Effector CD8-positive, alpha-beta T cell (primary cell): ENCODE measurements around the gene ARHGAP42.

Experiments
- DNase-seq: peaks from one replicate; lab custom pipeline; 2025; lab: John Stamatoyannopoulos, UW

ARHGAP42 gene

DNA sequence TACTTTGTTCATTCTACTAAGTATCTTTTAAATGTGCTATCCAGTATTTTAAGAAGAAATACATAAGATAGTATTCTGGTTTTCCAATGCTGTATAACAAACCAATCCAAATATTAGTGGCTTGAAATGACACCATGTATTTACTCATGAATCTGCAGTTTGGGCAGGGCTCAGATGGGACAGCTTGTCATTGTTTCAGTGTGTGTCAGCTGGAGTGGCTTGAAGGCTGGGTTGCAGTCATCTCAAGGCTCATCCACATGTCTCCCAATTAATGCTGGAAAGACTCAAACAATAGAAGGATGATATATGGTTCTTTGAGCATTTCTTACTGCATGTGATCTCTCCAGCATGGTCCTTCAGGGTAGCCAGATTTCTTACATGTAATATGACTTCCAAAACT lies 146.2 kb downstream of the ARHGAP42 start:
- no peak for DNase-seq

DNA sequence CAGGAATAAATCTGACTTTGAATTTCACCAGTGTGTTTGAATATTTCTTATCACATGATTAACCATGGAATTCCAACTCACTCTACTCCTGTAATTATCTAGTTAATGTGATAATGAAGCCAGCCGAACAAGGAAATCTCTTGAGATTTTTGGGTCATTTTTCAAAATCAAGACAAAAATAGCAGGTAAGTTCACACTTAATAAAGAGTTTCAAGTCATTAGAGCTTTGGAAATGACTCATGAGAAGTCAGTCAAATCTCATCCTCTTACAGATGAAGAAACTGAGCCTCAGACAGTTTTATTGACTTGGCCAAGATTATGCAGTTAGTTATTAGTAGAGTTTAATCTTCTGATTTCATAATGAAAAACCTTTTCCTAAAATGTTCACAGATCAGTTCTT lies 148.8 kb downstream of the ARHGAP42 start:
- no peak for DNase-seq

DNA sequence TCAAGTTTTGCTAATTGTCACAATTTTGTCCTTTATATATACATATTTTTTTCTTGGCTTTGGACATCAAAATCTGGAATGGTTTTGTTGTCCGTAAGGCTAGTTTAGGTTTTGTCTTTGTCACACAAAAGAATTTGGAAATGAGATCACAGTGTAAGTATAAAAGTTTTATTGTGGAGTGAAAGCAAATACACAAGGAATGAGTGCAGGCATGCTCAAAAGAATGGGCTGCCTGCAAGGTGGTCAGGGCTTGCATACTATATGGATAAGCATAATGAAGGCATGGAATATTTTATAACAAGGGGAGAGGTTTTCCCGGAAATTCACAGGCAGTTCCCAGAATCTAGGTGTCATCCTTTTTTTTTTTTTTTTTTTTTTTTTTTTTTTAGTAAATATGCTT lies 150.2 kb downstream of the ARHGAP42 start:
- no peak for DNase-seq

DNA sequence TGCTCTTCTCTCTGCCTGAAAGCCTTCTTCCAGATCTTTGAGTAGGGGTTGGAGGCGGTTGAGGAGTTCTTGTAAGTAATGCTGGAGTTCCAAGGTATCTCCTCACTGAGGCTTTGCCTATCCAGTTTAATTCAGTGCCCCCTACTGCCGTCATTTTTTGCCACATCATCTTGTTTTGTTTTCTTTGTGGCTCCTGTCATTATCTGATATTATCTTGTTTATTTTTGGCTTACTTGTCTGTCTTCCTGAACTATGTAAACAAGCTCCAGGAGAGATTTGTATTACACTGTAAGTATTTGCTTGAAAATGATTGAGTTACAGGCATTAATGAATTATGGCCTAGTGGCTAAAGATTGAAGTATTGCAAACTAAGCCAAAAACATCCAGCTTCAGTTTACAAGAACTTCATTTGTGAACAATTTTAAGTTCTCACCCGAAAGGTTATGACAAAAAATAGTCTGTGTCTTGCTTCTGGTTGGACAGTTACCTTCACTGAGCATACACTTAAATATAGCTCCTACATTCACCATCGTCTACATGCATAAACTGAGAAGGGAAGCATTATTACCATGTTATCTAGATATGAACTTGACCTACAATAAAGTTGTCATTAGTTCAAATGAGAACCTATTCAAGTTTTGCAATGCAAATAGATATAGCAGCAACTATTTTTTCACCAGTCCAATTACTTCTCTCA lies 154.8 kb downstream of the ARHGAP42 start:
- no peak for DNase-seq

DNA sequence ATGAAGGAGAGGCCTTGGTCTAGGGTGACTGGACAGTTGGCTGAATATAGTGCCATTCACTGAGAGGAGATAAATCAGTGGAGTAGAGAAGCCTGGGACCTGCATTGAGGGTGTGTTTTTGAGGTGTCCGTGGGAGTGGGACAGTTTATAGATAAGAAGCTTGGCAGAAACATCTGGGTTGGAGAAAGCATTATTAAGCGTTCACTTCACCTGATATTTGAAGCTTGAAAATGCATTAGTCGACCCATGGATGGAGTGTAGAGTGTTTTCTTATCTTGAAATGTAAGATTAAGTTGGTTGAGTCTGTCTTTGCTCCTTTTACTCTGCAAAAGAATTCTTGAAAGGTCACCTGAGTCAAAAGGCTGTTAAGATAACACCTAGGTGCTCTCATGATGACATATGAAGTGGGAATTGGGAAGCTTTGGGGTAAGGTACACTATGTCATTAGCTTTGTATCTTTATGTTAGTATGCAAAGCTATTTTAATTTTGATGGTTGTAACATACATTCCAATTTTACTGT lies 160.7 kb downstream of the ARHGAP42 start:
- DNase-seq: no peak

DNA sequence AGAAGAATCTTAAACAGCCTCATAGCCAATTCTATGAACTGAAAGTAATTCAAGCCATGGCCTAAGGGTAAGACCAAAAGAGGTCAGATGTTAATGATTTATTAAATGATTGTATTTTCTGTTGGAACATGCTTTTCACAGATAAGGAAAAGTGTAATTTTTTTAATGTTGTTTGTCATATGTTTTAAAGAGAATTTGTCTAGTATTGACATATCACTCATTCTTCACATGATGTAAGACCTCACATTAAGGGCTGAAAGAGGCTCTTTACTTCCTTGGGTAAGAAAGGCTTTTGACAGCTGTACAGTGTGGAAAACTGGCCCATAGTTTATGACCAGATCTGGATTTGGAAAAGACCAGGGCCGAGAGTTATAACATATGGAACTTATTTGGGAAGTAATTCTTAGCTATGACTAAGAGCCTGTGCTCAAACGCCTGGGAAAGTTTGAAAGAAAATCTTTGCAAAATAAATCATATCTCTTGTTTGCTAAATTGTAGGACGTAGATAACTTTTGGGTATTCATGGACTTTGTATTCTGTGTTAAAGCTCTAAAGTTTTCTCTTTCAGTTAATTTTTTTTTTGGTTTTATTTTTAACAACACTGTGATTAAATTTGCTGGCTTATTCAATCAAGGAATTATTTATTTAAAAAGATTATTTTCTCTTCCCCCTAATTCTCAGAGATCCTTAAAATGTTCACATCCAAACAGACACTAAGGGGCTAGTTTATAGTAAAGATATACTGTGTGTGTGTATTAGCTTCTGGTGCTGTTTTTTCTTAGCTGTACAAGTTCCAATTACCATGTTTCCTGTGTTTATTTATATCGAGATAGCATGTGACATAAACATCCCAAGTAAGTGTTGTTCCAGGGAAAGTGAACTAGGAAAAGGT lies 162.2 kb downstream of the ARHGAP42 start:
- DNase-seq: no peak

DNA sequence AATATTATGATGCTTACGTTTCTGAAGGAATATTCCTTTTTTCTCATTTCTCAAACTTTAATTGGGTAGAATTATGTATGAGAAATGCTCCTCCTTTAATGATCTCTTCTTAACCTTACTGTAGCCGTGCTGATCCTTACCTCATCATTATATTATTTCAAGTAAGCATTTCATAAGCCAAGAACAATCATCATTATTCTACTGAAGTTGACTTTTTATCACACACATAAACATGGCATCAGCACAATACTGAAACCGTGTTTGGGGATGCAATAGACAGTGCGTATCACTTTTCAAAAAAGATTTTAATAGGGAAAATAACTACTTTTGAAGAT lies 162.8 kb downstream of the ARHGAP42 start:
- no peak for DNase-seq

DNA sequence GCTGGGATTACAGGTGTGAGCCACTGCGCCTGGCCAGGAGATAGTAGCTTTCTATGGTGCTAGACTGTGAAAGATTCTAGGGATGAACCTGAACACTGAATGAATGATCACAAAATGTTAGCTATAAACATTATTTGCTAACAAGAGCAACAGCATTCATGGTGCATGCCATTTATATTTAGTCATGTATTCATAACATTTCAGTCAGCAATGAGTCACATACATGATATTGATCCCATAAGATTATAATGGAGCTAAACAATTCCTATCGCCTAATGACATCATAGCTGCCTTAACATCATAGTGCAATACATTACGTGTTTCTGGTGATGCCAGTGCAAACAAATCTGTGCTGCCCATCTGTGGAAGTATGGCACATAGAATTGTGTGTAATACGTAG lies 164.1 kb downstream of the ARHGAP42 start:
- no peak for DNase-seq

DNA sequence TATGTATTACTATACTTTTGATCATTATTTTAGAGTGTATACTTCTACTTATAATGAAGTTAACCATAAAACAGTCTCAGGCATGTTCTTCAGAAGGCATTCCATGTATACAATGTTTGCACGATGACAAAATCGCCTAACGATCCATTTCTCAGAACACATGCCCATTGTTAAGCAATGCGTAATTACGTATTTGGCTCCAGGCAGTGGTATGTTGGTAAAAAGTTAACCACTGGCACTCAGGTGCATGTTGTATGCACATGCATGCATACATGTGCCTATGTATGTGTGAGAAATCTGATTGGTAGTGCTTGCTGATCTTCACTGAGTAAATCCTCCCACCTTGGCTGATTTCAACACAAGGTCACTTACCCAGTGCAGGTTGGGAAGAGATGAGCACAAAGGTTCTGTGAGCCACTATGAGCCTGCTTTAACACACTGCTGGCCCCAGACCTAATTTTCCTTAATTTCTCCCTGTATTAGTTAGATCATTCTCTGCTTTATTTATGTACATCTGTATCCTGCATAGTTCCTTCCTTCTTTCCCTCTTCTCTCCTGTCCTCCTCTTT lies 164.6 kb downstream of the ARHGAP42 start:
- no peak for DNase-seq

DNA sequence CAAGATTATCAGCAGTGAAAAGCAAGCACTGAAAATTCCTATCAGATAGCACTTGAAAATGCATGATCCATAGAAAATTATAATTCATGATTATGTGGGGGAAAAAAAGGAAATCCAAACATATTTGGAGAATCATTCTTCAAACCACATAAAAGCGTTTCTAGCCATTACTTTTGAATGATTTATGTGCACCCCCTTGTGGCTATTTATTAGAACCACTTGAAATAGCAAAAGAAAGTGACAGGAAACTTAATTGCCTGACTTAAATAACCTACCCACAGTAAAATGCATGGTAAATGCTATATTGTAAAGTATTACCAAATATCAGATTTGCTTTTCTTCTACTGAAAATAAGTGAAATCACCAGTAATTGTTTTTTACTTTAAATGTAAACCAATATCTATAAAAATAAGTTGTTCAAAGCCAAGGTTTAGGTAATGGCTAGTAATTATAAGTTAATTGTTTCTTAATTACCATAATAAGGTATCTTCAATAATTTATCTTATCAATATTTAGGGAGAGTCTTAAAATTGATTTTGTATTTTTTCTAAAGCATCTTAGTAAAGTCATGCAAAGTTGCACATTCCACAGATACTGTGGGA lies 168.5 kb downstream of the ARHGAP42 start:
- DNase-seq: no peak

DNA sequence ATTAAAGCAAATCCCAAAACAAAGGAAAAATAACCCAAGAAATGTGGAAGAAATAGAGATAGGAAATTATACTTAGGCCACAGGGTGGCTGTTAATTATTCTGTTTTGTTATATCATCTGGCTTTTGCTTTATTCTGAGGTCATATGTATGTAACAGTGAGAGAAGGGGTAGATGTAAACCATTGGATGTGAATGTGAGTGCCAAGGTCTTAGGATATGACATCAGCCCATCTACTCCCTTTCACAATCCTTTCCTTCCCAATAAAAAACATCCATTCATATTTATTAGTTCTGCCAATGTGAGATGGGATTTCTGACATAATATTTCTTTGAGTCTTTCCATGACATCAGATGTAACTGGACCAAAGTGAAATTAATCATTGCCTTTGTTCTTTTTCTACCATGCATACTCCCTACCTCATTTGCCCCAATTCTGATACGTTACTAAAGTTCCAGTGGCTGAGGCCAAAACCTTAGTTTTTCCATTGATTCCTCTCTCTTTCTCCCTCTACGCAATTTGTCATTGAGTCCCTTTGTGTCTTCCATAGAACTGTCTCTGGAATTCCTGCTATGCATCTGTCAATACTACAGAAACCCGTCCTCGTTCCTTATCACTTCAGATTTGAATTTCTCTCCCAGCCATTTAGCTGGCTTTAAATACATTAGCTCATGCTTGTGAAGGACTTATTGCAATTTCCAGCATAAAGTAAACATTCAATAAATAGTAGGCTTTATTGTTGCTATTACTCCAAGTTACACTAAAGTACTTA lies 170.3 kb downstream of the ARHGAP42 start:
- no peak for DNase-seq

DNA sequence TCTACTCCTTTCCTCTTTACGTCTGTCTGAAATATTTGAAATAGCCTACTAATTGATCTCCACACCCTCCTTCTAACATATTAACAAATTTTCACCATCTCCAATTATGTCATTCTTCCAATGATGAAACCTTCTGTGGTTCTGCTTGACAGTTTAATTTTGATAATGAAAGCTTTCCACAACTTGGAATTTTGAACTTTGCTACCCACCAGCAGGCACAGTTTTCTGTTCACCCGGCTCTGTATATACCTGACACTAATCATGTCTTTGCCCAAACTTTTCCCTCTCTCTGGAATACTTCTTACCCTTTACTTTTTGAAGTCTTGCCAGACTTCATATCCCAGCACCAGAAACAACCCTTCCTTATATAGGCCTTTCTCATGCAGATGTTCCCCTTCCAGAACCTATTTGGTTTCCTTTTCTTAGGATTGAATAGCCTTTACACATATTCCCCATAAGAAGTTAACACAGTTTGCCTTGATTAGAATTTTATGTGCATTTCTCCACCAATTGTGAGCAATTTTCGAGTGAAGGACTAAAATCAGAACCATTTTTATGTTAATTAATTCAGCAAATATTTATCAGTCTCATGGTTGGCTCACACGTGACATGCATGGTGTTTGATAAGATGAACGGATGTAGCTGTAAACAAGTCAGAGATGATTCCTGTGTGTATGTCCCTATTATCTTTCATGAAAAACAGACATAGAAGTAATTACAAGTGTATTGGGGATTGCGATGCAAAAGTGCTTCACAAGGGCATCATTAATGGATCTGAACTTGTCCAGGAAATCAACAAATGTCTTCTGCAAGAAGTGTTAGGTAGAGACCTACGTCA lies 173.4 kb downstream of the ARHGAP42 start:
- no peak for DNase-seq

DNA sequence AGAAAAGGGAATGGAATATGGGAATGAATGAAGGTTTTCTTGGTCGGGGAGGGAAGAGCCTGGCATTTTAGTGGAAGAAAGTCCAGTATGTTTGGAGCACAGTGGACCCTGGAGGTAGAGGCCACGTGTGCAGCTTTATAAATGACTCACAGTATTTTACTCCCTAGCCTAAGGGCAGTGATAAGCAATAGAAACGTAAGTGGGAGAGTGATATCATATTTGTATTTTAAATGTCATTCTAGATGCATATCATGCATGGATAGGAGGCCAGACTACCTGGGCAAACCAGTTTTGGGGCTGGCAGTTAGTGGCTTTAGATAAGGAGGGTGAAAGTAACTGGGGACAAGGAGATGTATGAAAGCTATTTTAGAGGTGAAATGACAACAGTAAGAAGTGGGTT lies 174.1 kb downstream of the ARHGAP42 start:
- no peak for DNase-seq

DNA sequence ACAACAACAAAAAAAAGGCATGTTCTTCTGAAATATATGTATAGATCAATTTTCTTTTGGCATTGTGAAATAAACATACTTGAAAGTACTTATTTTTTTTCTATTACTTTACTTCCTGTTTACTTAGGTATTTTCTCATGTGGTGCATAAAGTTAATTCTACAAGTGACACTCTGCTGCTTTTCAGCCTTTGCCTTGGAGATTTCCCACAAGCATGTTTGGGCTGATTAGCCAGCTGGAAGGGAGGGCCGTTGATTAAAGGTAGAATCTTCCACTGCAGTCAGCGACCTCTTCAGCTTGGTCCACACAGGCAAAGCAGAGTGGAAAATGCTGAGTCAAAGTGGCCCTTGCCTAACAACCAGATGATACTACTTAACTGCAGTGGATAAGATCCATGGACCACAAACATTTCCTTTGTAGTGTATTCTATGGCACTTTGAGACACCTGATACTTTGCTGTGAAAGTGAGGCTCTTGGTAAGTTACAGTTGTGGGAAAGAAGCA lies 176.0 kb downstream of the ARHGAP42 start:
- DNase-seq: no peak

DNA sequence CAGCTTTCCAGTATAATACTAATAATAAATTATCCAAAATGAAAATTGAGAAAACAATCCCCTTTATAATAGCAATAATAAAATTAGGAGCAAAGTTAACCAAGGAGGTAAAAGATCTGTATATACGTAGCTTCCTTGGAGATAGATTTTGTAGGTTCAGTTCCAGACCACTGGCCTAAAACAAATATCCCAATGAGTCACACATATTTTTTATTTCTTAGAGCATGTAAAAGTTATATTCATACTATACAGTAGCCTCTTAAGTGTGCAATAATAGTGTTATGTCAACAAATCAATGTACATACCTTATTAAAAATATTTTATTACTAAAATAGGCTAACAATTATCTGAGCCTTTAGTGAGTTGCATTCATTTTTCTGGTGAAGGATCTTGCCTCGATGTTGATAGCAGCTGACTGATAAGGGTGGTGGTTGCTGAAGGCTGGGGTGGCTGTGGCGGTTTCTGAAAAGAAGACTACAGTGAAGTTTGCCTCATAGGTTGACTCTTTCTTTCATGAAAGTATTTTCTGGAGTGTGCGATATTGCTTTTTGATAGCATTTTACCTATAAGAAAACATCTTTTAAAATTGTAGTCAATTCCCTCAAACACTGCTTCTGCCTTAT lies 178.5 kb downstream of the ARHGAP42 start:
- no peak for DNase-seq

DNA sequence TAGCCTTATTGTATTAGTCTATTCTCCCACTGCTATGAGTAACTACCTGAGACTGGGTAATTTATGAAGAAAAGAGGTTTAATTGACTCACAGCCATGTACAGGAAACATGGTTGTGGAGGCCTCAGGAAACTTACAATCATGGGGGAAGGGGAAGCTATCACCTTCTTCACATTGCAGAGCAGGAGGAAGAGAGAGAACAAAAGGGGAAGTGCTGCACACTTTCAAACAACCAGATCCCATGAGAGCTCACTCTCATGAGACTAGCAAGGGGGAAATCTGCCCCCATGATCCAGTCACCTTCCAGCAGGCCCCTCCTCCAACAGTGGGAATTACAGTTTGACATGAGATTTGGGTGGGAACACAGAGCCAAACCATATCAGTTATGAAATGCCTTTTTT lies 179.4 kb downstream of the ARHGAP42 start:
- DNase-seq: no peak

DNA sequence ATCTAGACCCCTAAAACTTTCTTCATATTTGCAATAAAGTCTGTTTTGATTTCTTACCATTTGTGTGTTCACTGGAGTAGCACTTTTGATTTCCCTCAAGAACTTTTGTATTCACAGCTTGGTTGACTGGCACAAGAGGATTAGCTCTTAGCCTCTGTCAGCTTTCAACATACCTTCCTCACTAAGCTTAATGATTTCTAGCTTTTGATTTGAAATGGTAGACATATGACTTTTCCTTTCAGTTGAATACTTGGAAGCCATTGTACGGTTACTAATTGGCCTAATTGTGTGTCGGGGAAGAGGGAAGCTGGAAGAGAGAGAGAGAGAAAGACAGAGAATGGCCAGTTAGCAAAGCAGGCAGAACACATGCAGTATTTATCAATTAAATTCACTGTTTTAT lies 180.5 kb downstream of the ARHGAP42 start:
- DNase-seq: no peak

DNA sequence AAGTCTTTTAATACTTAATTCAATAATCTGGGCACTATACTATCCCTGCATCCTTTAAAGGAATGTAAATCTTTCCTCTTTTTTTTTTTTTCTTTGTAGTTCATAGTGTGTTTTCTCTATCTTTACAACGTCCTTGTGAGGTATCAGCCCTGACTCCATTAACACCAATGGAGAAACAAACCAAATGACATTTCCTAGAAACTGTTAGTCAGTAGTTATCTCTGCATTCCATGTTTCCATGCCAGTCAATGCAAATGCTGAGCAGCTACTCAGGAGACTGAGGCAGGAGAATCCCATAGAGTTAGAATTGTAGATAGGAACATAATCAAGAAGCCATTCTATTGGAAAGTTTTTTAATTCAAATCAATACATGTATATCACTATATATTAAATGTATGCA lies 182.2 kb downstream of the ARHGAP42 start:
- no peak for DNase-seq

DNA sequence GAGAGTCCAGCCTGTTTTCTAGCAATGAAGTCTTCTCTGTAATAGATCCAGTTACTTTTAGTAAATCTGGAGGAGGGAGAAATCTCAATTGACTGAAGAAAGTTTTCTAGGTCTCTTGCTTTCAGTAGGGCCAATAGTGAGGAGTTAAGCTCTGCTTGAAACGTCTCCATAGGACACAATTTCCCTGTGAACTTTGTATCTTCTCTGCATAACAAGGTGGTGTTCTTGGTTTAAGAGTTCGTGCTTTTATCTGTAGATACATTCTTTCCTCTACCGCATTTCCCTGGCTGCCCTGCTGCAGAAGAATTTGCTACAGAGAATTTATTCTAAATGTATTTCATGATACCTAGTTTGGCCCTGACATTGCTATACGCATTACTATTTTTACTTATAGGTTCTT lies 183.1 kb downstream of the ARHGAP42 start:
- no peak for DNase-seq
